GM19025 (cell line): ENCODE data around the gene CTXND2.

ENCODE experiments used
- ATAC-seq: cut with Tn5 transposase; IDR thresholded peaks from one replicate; pipeline ENCODE4 v1.9.1; 2021; ENCODE audit warnings: mild to moderate bottlenecking, low read depth, moderate library complexity; ENCODE audit not compliant: unreplicated experiment

The CTXND2 gene

DNA sequence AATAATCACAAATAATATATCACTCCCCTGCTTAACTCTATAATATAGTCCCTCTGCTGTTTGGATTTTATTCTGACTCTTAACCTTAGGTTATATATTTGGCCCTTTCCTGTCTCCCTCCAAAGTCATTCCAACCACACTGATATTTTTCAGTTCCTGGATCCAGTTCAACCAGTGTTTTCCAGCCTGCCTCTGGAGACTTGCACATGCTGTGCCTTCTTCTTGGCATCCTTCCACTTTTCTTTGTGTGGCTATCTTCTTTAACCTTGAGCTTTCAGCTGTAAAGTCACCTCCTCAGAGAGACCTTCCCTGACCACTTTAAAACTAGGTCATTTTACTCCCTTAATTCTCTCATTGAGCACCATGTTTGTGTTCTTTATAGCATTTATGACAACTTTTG is 68.3 kb downstream of the CTXND2 start:
- no peak for ATAC-seq

DNA sequence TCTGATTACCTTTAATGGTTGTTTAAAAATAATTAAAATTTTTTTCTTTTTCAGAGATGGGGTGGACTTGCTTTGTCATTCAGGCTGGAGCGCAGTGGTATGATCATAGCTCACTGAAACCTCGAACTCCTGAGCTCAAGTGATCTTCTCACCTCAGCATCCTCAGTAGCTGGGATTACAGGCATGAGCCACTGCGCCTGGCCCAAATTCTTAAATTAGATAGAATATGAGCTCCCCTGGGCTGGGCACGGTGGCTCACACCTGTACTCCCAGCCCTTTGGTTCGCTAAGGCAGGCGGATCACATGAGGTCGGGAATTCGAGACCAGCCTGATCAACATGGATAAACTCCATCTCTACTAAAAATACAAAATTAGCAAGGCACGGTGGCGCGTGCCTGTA is 70.7 kb downstream of the CTXND2 start:
- ATAC-seq, result no peak

DNA sequence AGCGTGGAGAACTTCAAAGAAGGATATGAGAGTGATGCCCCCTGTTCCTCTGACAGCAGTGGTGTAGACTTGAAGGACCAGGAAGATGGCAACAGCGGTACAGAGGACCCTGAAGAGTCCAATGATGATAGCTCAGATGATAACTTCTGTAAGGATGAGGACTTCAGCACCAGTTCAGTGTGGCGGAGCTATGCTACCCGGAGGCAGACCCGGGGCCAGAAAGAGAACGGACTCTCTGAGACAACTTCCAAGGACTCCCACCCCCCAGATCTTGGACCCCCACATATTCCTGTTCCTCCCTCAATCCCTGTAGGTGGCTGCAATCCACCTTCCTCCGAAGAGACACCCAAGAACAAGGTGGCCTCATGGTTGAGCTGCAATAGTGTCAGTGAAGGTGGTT is 73.7 kb downstream of the CTXND2 start:
- no peak for ATAC-seq

DNA sequence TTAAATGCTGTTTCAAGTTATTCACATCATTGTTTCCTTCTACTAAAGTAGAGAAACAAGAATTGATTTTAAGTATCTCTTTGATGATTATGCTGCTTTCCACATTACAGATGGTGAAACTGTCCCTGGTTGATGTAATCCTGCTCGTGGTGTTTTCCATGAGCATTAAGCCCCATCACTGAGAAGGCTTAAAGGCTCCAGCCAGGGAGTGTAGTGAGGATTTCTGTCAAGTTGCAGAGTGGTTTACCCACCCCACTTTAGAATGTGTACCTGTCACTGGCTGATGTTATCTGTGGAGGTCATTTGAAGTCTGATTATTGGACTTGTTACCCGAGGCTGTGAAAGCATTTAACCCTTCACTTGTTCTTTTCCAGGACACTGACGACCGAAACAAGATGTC is 74.8 kb downstream of the CTXND2 start:
- ATAC-seq, result no peak
